NOMO-1 treated with dmso at 0.1 percent for 144 hours (cell line): Measurements from ENCODE around the gene SAPCD2.

Experiments used
- DNase-seq: peaks from one replicate; lab custom pipeline; 2025; ENCODE audit not compliant: unreplicated experiment; lab: John Stamatoyannopoulos, UW

Gene SAPCD2

GRCh38 chr9:137107312-137107921, 37.1 kb upstream of the SAPCD2 start:
- no peak for DNase-seq

GRCh38 chr9:137106662-137107250, 36.4 kb upstream of the SAPCD2 start:
- DNase-seq, result no peak

- no peak for DNase-seq
These were observed 35.7 kb upstream of the SAPCD2 start for GRCh38 chr9:137105814-137106661.

- no peak for DNase-seq
These were observed 33.0 kb upstream of the SAPCD2 start for GRCh38 chr9:137103206-137103999.

- no peak for DNase-seq
These were observed 28.9 kb upstream of the SAPCD2 start for GRCh38 chr9:137099231-137099630.

- DNase-seq, result no peak
These were observed 27.6 kb upstream of the SAPCD2 start for GRCh38 chr9:137097761-137098462.

- no peak for DNase-seq
These were observed 26.6 kb upstream of the SAPCD2 start for GRCh38 chr9:137096785-137097546.

GRCh38 chr9:137095664-137096517, 25.5 kb upstream of the SAPCD2 start:
- no peak for DNase-seq

GRCh38 chr9:137089232-137089947, 19.0 kb upstream of the SAPCD2 start:
- DNase-seq, result no peak

GRCh38 chr9:137088121-137088520, 17.8 kb upstream of the SAPCD2 start:
- DNase-seq, result no peak

GRCh38 chr9:137087409-137087925, 17.1 kb upstream of the SAPCD2 start:
- no peak for DNase-seq

GRCh38 chr9:137086531-137087408, 16.4 kb upstream of the SAPCD2 start, which contains the start of gene MAN1B1:
Gene MAN1B1, plus strand, starts transcription at chr9:137086985. Its CDS starts 15 bp downstream, at chr9:137087000.
- peak; percentile 100 for DNase-seq

- DNase-seq, result no peak
These were observed 15.7 kb upstream of the SAPCD2 start for GRCh38 chr9:137085920-137086530.

GRCh38 chr9:137084526-137084925, 14.2 kb upstream of the SAPCD2 start:
- no peak for DNase-seq

GRCh38 chr9:137083394-137084004, 13.1 kb upstream of the SAPCD2 start:
- no peak for DNase-seq

GRCh38 chr9:137082925-137083290, 12.6 kb upstream of the SAPCD2 start:
- DNase-seq, result no peak
